ENCODE results near the gene JAG2.

The JAG2 gene

DNA sequence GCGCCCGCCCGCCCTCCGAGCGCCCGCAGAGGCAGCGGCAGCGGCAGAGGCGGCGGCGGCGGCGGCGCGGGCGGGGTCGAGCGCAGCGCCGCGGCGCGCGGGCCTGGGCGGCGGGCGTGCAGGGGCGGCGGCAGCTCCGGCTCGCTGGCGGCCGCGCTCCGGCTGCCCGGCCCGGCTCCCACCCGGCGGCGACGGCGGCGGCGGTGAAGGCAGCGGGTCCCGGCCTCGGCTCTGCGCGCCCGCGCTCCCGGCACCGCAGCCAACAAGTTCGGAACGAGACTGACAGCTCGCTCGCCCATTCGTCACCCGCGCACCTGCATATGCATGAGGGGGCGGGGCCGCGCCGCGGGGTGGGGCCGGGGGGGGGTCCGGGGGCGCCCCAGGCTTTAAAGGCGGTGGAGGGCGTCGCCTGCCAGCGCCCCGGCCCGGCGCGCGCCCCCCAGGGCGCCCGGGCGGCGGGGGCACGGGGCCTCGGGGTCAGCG is at the start of gene JAG2:
Gene JAG2, minus strand, starts transcription at position 281 of the 483 bp plus-strand sequence. CDS start 356 bp downstream, outside the sequence.
- no peak for DNase-seq (ENCODE audit: low read depth)
- no peak within 1 kb of the TSS for H3K4me3 ChIP-seq (ENCODE audit: control insufficient read depth, low read depth, low read length)
- TF ChIP-seq, protein P1, sequence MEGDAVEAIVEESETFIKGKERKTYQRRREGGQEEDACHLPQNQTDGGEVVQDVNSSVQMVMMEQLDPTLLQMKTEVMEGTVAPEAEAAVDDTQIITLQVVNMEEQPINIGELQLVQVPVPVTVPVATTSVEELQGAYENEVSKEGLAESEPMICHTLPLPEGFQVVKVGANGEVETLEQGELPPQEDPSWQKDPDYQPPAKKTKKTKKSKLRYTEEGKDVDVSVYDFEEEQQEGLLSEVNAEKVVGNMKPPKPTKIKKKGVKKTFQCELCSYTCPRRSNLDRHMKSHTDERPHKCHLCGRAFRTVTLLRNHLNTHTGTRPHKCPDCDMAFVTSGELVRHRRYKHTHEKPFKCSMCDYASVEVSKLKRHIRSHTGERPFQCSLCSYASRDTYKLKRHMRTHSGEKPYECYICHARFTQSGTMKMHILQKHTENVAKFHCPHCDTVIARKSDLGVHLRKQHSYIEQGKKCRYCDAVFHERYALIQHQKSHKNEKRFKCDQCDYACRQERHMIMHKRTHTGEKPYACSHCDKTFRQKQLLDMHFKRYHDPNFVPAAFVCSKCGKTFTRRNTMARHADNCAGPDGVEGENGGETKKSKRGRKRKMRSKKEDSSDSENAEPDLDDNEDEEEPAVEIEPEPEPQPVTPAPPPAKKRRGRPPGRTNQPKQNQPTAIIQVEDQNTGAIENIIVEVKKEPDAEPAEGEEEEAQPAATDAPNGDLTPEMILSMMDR (IDR thresholded peaks at IDR 0.05; ENCODE audit: control insufficient read depth, insufficient read depth, low read depth, low read length, missing control alignments): no peak

DNA sequence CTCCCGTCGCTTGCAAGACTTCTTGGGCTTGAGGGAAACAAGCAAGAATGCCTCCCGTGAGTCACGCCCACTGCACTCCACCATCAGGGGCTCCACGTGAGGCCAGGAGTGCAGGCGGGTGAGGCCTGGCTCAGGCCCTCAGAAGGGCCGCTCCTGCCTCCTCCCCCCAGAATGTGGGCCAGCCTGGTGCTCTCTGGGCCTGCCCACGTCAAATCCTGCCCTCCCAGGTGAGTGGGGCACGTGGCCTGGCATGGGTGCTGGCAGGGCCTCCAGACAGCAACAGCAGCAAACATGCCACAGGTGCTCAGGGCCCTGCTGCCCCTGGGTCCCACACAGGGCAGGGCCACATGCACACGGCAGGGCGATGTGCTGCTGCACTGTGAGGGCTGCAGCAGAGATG is 49.2 kb upstream of the JAG2 start:
- no peak for DNase-seq (ENCODE audit: low read depth)

DNA sequence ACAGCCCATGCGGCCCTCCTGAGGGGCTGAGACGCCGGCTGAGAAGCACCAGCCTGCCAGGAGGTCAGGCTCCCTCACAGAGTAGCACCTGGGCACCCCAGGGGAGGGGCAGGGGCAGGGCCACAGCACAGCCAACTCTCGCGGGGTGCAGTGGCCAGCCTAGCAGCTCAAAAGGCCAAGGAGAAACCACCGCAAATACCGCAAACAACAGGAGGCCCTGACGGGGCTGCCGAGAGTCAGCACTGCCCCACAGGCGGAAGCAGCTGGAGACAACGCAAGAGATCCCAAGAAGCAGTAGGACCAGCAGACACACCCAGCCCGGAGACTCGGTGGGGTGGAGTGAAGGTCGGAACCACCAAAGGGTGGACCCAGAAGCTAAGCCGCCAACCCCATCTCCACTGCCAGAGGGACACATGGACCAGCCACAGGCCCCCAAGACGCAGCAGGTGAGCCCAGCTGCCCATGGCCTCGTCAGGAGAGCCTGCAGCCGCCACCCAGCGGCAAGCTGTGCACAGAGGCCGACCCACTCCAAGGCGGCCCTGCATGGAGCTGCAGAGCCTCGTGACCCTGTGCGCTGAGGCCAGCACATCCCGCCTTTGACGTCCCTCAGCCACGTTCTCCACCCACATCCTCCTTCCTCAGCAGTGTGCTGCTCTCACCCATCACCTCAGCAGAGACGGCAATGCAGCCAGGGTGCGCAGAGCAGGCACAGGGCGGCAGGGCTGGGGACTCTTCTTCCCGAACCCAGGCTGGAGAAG is 48.1 kb upstream of the JAG2 start:
- DNase-seq (ENCODE audit: low read depth): no peak
- TF ChIP-seq, protein P1 (IDR thresholded peaks at IDR 0.05; ENCODE audit: control insufficient read depth, insufficient read depth, low read depth, low read length, missing control alignments): no peak

More for the DNA sequence above, 49.2 kb upstream of the JAG2 start:
- no peak overlapping the region for H3K4me3 ChIP-seq (ENCODE audit: control insufficient read depth, low read depth, low read length)
- TF ChIP-seq, protein P1 (IDR thresholded peaks at IDR 0.05; ENCODE audit: control insufficient read depth, insufficient read depth, low read depth, low read length, missing control alignments): no peak

DNA sequence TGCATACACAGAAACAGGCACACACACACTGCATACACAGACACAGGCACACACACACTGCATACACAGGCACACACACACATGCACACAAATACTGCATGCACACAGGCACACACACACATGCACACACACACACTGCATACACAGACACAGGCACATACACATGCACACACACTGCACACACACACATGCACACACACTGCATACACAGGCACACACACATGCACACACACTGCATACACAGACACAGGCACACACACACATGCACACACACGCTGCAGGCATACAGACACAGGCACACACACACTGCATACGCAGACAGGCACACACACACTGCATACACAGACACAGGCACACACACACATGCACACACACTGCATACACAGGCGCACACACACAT is 47.0 kb upstream of the JAG2 start:
- TF ChIP-seq, protein P1 (IDR thresholded peaks at IDR 0.05; ENCODE audit: control insufficient read depth, insufficient read depth, low read depth, low read length, missing control alignments): no peak
- no peak for DNase-seq (ENCODE audit: low read depth)
- H3K4me3 ChIP-seq (ENCODE audit: control insufficient read depth, low read depth, low read length): no peak overlapping the region

More for the DNA sequence above, 48.1 kb upstream of the JAG2 start:
- H3K4me3 ChIP-seq (ENCODE audit: control insufficient read depth, low read depth, low read length): no peak overlapping the region

DNA sequence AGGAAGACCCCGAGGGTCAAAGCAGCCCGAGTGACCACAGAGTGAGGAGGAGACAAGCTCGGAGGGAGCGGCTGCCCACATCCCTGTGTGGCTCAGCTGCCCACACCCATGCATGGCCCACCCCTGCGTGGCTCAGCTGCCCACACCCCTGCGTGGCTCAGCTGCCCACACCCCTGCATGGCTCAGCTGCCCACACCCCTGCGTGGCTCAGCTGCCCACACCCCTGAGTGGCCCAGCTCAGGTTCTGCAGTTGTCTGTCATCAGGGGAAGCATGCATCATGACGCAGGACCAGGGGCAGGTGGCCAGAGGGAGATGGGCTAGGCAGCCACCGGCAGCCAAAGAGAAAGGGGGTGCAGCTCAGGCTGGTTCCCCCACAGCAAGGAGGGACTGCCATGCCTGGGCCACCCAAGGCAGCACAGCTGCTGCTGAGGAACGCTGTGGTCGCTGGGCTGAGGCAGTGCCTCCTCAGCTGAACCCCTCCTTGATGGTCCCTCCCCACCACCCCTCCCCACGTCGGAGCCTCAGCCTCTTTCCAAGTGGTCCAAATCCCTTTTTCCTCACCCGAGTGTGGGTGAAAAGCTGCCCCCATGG is 45.8 kb upstream of the JAG2 start:
- TF ChIP-seq, protein P1 (IDR thresholded peaks at IDR 0.05; ENCODE audit: control insufficient read depth, insufficient read depth, low read depth, low read length, missing control alignments): no peak
- H3K4me3 ChIP-seq (ENCODE audit: control insufficient read depth, low read depth, low read length): no peak overlapping the region
- no peak for DNase-seq (ENCODE audit: low read depth)

DNA sequence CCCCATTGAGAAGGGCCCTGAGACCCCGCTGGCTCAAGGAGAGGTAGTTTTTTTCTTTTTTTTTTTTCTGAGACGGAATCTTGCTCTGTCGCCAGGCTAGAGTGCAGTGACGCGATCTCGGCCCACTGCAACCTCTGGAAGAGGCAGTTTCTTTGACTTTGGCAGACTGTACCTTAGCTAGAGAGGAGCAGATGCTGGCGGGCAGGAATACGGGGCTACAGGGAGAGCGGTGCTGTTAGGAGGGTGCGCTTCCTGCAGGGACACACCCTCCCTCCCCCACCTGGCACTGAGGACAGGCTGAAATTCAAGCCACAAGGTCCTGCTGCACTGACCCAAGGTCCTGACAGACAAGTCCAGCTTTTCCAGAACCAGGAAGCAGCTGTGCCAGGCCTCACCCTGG is 44.8 kb upstream of the JAG2 start:
- no peak for DNase-seq (ENCODE audit: low read depth)
- no peak overlapping the region for H3K4me3 ChIP-seq (ENCODE audit: control insufficient read depth, low read depth, low read length)
- TF ChIP-seq, protein P1 (IDR thresholded peaks at IDR 0.05; ENCODE audit: control insufficient read depth, insufficient read depth, low read depth, low read length, missing control alignments): no peak

All from AG09309 (cell line).